HFF-Myc (cell line): ENCODE results near the gene C15orf61.

Source experiments
- DNase-seq: peaks from one replicate; pipeline ENCODE4 v3.0.0-alpha.2; 2011; ENCODE audit warnings: low read depth; ENCODE audit errors: extremely low read depth
- H3K4me3 ChIP-seq: replicated peaks from 2 replicates; pipeline ENCODE4 v1.5.1; 2011; ENCODE audit warnings: low read depth, mild to moderate bottlenecking, control low read depth, low read length
- TF ChIP-seq, protein P1 (sequence below): IDR thresholded peaks from 2 replicates; pipeline ENCODE4 v1.5.1; 2012; ENCODE audit warnings: mild to moderate bottlenecking, low read depth, low read length, control low read depth; ENCODE audit errors: missing control alignments

Gene C15orf61

DNA sequence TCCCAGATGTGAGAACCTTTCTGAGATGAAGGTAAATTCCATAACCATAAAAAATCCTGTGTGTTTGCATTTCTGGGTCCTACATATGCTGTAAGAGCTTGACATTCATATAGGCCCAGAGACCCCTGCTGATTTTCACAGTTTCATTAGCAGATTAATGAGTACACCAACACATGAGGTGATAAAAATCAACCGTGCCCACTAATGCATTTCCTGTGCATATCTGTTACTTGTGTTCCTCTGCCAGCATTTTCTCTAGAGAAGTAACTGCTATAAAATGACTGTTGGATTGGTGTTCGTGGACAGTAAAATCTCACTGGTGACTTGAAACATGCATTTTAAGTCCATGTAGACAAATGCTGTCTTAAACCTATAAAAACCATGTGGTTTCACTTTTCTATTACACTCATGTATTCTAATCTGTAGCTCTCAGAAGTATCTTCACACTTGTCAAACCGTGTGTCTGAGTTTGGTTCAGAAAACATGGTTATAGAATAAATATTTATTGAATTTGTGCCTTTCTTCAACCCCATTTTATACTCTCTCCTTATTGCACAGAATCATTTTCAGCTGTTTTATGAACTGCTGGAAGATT is 36.1 kb downstream of the C15orf61 start:
- no peak overlapping the region for H3K4me3 ChIP-seq
- no peak for DNase-seq
- TF ChIP-seq, protein P1, sequence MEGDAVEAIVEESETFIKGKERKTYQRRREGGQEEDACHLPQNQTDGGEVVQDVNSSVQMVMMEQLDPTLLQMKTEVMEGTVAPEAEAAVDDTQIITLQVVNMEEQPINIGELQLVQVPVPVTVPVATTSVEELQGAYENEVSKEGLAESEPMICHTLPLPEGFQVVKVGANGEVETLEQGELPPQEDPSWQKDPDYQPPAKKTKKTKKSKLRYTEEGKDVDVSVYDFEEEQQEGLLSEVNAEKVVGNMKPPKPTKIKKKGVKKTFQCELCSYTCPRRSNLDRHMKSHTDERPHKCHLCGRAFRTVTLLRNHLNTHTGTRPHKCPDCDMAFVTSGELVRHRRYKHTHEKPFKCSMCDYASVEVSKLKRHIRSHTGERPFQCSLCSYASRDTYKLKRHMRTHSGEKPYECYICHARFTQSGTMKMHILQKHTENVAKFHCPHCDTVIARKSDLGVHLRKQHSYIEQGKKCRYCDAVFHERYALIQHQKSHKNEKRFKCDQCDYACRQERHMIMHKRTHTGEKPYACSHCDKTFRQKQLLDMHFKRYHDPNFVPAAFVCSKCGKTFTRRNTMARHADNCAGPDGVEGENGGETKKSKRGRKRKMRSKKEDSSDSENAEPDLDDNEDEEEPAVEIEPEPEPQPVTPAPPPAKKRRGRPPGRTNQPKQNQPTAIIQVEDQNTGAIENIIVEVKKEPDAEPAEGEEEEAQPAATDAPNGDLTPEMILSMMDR = no peak

DNA sequence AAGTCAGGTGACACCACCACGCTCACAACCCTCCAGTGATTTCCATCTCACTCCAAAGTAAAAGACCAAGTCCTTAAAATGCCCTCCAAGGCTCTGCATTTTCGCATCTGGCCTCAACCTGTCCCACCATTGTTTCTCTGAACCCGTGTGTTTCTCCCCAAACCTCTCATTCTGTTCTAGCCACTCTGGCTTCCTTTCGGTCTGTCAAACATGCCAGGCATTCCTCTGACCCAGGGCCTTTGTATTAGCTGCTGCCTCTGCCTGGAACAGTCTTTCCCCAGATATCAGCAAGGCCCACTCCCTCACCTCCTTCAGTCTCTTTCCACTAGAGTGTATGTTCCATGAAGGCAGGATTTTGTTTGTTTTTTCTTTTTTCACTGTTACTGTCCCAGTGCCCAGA is 37.6 kb downstream of the C15orf61 start:
- TF ChIP-seq, protein P1 = no peak
- no peak for DNase-seq
- no peak overlapping the region for H3K4me3 ChIP-seq

DNA sequence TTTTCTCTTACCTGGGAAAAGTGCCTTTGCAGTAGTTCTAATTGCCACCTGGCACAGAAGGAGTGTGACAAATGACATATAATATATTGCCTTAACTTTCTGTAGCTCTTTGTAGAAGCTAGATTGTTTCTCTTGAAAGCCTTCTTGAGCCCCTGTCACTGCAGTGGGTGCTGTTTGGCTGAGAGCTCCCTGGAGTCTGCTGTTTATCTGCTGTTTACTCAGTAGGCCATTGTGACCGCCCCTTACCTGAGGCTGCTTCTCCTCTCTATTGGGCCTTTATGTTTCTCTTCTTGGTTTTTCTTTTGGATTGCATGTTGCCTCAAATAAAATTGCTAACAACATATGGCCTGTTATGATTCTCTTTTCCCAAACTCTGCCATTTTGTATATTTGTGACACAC is 38.2 kb downstream of the C15orf61 start:
- no peak overlapping the region for H3K4me3 ChIP-seq
- TF ChIP-seq, protein P1 = no peak
- no peak for DNase-seq

DNA sequence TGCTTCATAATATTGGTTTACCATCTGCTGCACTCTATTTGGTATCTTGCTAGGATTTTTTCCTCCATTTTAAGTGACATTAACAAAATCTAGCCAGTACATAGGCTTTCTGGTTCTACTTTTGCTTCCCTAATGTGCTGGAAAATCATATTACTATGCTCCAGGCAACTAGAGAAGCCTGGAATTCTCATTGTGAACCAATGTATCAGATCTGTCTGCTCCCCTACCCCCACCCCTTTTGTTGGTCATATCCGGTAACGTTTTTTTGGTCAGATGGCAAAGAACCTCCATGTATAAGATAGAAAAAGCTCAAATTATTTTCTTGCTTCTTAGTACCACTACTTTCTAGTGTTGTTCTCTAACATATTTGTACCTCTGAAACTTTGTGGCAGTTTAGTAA is 38.6 kb downstream of the C15orf61 start:
- H3K4me3 ChIP-seq = no peak overlapping the region
- TF ChIP-seq, protein P1 = no peak
- no peak for DNase-seq

DNA sequence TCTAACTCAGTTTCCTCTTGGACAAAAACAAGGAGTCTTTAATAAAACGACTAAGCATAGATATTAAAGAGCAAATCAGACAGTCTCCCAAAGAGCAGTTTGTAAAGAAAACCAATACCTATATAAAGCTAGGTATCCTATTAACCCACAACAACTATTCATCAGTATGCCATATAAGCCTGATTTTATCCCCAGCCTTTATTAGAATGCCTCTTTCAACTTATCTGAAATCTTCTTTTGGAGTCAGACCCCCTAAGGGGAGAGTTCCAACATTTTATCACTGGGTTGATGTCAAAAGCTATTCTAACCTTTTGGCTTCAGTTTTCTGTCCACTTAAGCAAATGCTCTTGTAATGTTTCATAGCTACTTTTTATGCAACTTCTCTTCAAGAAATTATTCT is 39.4 kb downstream of the C15orf61 start:
- no peak overlapping the region for H3K4me3 ChIP-seq
- TF ChIP-seq, protein P1 = no peak
- no peak for DNase-seq

DNA sequence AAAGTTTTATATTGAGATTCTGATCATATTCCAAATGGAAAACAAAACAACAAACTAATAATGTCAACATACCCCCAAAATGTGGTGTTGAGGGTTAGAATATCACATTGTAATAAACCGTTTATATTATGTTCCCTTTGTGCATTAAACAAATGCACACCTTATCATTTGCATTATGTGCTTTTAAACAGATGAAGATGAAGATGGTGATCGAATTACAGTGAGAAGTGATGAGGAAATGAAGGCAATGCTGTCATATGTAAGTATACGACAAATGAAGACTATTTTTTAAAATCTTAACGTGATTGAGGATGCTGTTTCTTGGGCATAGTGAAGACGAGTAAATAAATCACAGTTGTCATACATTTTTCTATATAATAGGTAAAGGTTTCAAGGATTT is 42.2 kb downstream of the C15orf61 start:
- no peak for DNase-seq
- TF ChIP-seq, protein P1 = no peak
- H3K4me3 ChIP-seq = no peak overlapping the region
